ENCODE data around the gene P2RY6. TPM values are rescaled to one million over a fixed set of nuclear protein-coding genes. Genes with fewer than 3 reads are reported as not detected.

Gene P2RY6, protein sequence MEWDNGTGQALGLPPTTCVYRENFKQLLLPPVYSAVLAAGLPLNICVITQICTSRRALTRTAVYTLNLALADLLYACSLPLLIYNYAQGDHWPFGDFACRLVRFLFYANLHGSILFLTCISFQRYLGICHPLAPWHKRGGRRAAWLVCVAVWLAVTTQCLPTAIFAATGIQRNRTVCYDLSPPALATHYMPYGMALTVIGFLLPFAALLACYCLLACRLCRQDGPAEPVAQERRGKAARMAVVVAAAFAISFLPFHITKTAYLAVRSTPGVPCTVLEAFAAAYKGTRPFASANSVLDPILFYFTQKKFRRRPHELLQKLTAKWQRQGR
- 17.9 TPM for total RNA-seq
- polyA plus RNA-seq (ENCODE audit: insufficient read depth, low read depth, low replicate concordance) = 6.7 TPM
- long read RNA-seq, donor 1 = 0 reads
- long read RNA-seq, donor 2 = 0 reads
- long read RNA-seq, donor 3, partial matches to known transcripts = 0 of 2 reads
- long read RNA-seq, donor 3, other reads (novel, unspliced or antisense) = 0 of 2 reads
- long read RNA-seq, donor 4, partial matches to known transcripts = 0 of 1 reads
- long read RNA-seq, donor 4, other reads (novel, unspliced or antisense) = 0 of 1 reads
- long read RNA-seq, donor 5 = 0 reads
- long read RNA-seq, donor 6 = 0 reads
- long read RNA-seq, donor 7, transcript P2RY6-204 (3 exons, 1,515 nt) = major isoform, 12 of 51 reads
- long read RNA-seq, donor 7, partial matches to known transcripts = 1 of 51 reads
- long read RNA-seq, donor 7, other reads (novel, unspliced or antisense) = 31 of 51 reads
- long read RNA-seq, donor 8 = 0 reads
- long read RNA-seq, donor 9 = 0 reads
- long read RNA-seq, donor 10 = 0 reads

DNA sequence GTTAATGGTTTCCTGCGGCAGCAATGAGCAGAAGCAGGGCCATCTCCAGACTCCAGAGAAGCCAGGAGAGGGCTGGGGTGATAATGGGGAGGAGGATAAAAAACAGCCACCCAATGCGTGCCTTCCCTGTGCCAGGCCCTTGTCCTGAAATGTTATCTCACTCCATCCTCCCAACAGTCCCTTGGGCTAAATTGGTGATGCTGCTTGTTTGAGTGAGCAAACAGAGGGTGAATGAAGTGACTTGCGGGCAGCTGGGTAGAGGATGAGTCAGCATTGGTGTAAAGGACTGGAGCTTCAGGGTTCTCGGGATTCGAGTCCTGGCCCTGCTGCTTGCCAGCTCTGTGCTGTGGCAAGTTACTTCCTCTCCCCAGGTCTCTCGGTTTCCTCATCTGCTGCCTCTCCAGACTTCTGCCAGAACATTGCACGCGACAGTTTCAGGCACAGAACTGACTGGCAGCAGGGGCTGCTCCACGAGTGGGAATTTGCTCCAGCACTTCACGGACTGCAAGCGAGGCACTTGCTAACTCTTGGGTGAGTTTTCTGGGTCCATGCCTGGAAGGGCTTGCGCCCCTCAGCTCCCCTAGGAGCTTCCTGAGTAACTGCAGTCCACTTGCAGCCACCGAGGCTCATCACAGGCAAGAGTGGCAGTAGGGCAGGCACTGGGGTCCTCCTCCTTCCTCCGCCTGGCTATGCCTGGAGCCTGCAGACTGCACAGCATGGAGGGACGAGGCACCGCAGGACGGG is at the start of gene P2RY6:
Gene P2RY6, plus strand, starts transcription at position 403 of the 744 bp plus-strand sequence. CDS start 24,181 bp downstream, outside the sequence.
- peak within 1 kb of the TSS in 1 of 2 donors; percentile 20 for H3K27ac ChIP-seq (ENCODE audit: low read depth in 2 of 2, low read length in 2 of 2)
- DNase-seq (peak in 1 of 5 donors; percentile 36), FAIRE-seq (no peak)
- no peaks in the 10 kb centered on the region for H3K27me3 ChIP-seq (ENCODE audit: control insufficient read depth, insufficient read depth, low read length)
- TF ChIP-seq, protein P1, sequence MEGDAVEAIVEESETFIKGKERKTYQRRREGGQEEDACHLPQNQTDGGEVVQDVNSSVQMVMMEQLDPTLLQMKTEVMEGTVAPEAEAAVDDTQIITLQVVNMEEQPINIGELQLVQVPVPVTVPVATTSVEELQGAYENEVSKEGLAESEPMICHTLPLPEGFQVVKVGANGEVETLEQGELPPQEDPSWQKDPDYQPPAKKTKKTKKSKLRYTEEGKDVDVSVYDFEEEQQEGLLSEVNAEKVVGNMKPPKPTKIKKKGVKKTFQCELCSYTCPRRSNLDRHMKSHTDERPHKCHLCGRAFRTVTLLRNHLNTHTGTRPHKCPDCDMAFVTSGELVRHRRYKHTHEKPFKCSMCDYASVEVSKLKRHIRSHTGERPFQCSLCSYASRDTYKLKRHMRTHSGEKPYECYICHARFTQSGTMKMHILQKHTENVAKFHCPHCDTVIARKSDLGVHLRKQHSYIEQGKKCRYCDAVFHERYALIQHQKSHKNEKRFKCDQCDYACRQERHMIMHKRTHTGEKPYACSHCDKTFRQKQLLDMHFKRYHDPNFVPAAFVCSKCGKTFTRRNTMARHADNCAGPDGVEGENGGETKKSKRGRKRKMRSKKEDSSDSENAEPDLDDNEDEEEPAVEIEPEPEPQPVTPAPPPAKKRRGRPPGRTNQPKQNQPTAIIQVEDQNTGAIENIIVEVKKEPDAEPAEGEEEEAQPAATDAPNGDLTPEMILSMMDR (IDR thresholded peaks at IDR 0.05; ENCODE audit: borderline replicate concordance, extremely low read depth, insufficient read depth) = no peak
- H3K4me3 ChIP-seq (ENCODE audit: low read length in 3 of 3) = no peak within 1 kb of the TSS
- H3K36me3 ChIP-seq (ENCODE audit: control insufficient read depth in 2 of 3, insufficient read depth in 3 of 3, low read length in 3 of 3) = no peaks in the 10 kb centered on the region
- H3K9me3 ChIP-seq (ENCODE audit: control insufficient read depth in 2 of 3, insufficient read depth in 1 of 3, low read length in 3 of 3) = no peaks in the 10 kb centered on the region
- H3K9ac ChIP-seq (ENCODE audit: low read length in 3 of 3) = no peak within 1 kb of the TSS
- H3K4me1 ChIP-seq (ENCODE audit: control insufficient read depth in 2 of 3, insufficient read depth in 2 of 3, low read depth in 1 of 3, low read length in 3 of 3) = peaks cover 0 to 23% (median 18%) of the 10 kb centered on the region in 3 donors
- intact Hi-C loops (cut with DNase I) = no loop called here

DNA sequence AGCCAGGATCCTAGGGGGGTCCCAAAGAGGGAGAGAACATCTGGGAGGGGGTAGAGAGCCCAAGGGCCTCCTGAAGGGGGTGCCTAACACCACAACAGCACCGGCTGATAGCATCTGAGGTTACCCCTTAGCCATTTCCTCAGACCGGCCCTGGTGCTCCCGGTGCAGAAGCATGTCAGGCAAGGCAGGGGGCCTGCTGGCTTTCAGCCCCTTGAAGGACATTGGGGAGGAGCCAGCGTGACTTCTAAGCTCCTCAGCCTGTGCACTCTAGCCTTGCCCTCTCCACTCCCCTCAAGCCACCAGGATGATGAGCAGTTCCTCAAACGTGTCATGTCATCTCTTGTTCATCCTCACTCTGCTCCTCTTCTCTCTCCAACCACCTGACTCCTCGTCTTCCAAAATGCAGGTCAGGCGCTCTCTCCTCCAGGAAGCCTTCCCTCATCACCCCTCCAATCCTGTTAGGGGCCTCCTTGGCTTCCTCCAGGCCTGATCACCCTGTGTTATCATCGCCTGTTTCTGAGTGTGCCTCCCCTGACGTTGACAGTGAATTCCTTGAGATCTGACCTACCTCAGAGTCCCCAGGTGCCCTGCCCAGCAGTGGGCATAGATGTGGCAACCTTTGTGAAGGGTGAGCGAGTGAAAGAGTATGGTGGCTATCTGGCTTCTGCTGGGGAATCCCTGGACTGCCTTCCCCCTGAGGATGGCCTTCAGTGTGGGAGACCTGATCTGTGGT is 48.0 kb upstream of the P2RY6 start:
- H3K4me3 ChIP-seq (ENCODE audit: low read length in 3 of 3) = no peak overlapping the region
- intact Hi-C loops (cut with DNase I) = no loop called here
- no peak overlapping the region for H3K27ac ChIP-seq (ENCODE audit: low read depth in 2 of 2, low read length in 2 of 2)
- TF ChIP-seq, protein P1 (IDR thresholded peaks at IDR 0.05; ENCODE audit: borderline replicate concordance, extremely low read depth, insufficient read depth) = no peak
- H3K9me3 ChIP-seq (ENCODE audit: control insufficient read depth in 2 of 3, insufficient read depth in 1 of 3, low read length in 3 of 3) = no peaks in the 10 kb centered on the region
- DNase-seq (peak in 2 of 5 donors; percentile 24 to 63), FAIRE-seq (no peak)
- H3K4me1 ChIP-seq (ENCODE audit: control insufficient read depth in 2 of 3, insufficient read depth in 2 of 3, low read depth in 1 of 3, low read length in 3 of 3) = no peaks in the 10 kb centered on the region
- no peak overlapping the region for H3K9ac ChIP-seq (ENCODE audit: low read length in 3 of 3)
- no peaks in the 10 kb centered on the region for H3K36me3 ChIP-seq (ENCODE audit: control insufficient read depth in 2 of 3, insufficient read depth in 3 of 3, low read length in 3 of 3)
- no peaks in the 10 kb centered on the region for H3K27me3 ChIP-seq (ENCODE audit: control insufficient read depth, insufficient read depth, low read length)

DNA sequence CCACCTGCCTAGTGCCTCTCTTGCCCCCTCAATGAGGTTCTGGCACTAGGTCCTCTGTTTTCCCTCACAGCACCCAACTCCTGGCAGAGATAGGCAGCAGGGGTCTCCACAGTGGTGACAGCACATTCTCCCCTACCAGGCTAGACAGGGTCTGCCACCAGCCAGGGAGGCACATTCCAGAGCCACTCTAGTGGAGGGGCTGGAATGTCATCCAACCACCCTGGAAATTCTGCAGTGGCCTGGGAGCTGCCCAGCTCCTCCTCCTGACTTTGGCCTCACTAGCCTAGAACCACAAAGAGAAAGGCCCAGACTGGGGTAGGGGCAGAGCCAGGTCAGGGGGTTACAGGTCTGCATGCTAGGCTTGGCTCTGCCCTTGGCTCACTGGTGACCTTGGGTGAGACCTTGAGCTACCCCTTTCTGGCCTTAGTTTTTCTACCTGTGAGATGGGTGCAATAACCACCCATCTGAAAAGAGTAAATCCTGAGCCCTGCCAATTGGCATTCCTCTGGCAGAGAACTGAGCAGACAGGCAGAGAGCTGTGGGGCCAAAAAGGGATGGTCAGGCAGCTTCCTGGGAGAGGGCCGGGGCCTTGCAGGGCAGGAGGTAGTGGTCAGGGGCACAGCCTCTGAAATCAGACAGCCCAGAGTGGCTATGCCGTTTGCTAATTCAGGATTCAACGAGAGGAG is 47.0 kb upstream of the P2RY6 start:
- intact Hi-C loops (cut with DNase I) = no loop called here
- no peaks in the 10 kb centered on the region for H3K36me3 ChIP-seq (ENCODE audit: control insufficient read depth in 2 of 3, insufficient read depth in 3 of 3, low read length in 3 of 3)
- FAIRE-seq (no peak), DNase-seq (peak in 3 of 5 donors; percentile 21 to 38 (median 36))
- no peaks in the 10 kb centered on the region for H3K9me3 ChIP-seq (ENCODE audit: control insufficient read depth in 2 of 3, insufficient read depth in 1 of 3, low read length in 3 of 3)
- no peak overlapping the region for H3K9ac ChIP-seq (ENCODE audit: low read length in 3 of 3)
- TF ChIP-seq, protein P1 (IDR thresholded peaks at IDR 0.05; ENCODE audit: borderline replicate concordance, extremely low read depth, insufficient read depth) = no peak
- no peaks in the 10 kb centered on the region for H3K27me3 ChIP-seq (ENCODE audit: control insufficient read depth, insufficient read depth, low read length)
- H3K4me1 ChIP-seq (ENCODE audit: control insufficient read depth in 2 of 3, insufficient read depth in 2 of 3, low read depth in 1 of 3, low read length in 3 of 3) = no peaks in the 10 kb centered on the region
- H3K4me3 ChIP-seq (ENCODE audit: low read length in 3 of 3) = no peak overlapping the region
- H3K27ac ChIP-seq (ENCODE audit: low read depth in 2 of 2, low read length in 2 of 2) = no peak overlapping the region

Data from kidney (tissue), 22 donors.